GM19240 (cell line): ENCODE results near the gene PTGDR2.

Source experiments
- DNase-seq: peaks from one replicate; pipeline ENCODE4 v3.0.0; 2011; ENCODE audit warnings: low spot score; ENCODE audit not compliant: insufficient read length

The PTGDR2 gene

GRCh38 chr11:60855726-60856633, at the start of gene PTGDR2:
TSS of gene PTGDR2 (minus strand) at chr11:60855950. CDS start at chr11:60853722, 2,228 bp downstream.
- DNase-seq = no peak

DNA sequence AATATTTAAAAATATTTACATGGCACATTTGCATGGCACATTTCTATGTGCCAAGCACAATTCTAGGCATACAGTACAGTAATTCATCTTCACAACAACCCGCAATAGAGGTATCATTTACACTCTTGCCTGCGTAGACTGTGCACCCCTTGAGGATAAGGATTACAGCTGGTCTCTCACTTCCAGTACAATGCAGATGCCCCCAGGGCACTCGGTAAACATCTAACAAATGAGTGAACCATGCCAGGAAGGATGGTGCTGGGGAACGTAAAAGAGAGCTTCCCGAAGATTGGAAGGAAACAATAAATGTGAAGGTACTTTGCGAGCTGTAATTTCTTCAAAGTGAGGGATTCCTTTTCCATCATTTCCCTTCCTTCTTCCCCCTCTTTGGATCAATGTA, 49.3 kb upstream of the PTGDR2 start:
- no peak for DNase-seq

- no peak for DNase-seq
Measured at GRCh38 chr11:60902625-60903024, 46.9 kb upstream of the PTGDR2 start.

GRCh38 chr11:60900673-60901404, 45.1 kb upstream of the PTGDR2 start:
- DNase-seq = no peak

- DNase-seq = no peak
Measured at GRCh38 chr11:60899977-60900376, 44.2 kb upstream of the PTGDR2 start.

DNA sequence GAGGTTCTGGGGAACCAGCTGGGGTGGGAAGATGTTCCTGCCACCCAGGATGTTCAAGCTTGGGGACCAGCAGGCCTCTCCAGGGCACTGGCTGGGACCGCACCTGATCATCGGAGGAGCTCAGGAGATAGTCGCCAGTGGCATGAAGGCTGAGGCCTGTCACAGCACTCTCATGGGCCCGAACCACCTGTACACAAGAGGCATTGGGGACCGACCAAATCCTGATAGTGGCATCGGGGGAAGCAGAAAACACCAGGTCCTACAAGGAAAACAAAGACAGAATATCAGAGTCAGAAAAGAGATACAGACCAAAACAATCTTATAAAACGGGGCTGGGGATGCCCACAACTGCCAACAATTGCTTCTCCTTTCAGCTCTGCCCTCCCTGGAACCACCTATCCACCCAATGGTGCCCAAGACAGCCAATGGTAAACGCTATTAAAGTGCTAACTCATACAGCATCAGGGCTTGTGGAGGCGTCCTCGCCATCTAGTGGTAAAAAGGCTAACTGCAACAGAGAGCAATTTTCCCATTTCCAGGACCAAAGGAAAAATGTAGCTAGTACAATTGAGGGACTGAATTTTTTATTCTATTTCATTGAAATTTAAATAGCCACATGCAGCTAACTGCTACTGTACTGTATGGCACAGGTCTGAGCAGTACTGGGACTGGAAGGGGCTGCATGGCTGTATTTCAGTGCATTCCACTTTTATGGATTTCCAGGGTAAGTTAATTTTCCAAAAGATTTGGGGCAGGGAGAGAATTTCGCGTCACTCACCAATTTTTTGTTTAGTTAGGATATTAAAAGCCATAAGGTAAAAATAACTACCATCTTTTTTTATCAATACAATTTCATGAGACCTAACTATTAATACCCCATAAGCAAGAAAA, 43.5 kb upstream of the PTGDR2 start:
- DNase-seq = no peak

GRCh38 chr11:60897496-60897895, 41.7 kb upstream of the PTGDR2 start:
- DNase-seq = no peak

- no peak for DNase-seq
Measured at GRCh38 chr11:60895687-60896086, 39.9 kb upstream of the PTGDR2 start.

DNA sequence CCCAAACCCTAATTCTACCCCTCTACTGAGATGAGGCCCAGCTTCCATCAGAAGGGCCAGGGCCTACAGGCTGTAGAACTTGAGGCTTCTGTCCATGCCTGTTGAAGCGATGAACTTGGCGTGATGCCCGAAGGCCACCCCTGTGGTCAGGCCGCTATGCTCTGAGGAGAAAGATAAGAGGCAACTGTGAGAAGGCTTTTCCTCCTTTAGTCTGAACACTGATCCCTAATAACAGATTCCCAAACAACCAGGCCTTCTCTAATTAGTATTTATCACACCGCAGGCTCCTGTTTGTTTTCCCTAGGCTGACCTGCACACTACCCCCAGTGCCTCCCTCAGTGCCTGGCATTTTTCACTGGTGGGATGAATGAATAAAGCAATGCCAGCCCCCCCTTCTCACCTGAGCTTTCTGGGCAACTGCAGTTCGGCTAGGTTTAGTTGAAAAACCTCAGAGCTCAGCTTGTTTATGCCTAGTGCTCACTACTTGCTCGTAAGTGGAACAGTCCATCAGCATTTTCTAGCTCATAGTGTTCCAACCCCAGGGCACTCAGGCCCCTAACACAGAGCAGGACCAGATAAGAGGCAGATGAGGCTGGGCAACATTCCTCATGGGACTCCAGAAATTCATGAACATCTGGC, 35.5 kb upstream of the PTGDR2 start:
- DNase-seq = no peak

- DNase-seq = no peak
Measured at GRCh38 chr11:60890696-60891095, 34.9 kb upstream of the PTGDR2 start.

DNA sequence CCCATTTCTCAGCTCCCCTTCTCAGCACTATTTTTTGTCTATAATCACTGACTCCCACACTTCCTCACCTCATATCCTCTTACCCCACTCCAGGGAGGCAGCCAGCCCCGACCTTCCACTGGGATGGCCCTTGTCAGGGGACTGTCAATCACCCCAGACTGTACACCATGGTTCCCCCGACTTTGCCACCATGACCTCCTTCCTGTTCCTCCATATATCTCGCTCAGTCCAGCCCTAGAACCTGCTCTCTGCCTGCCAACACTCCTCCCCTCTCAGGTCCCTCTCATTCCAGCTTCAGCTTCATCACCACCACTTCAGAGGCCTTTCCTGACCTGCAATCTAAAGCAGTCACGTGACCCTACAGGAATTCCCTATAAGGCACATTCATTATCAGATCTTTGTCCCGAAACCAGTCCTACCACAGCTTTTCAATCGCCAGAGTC, 34.1 kb upstream of the PTGDR2 start:
- DNase-seq = no peak

DNA sequence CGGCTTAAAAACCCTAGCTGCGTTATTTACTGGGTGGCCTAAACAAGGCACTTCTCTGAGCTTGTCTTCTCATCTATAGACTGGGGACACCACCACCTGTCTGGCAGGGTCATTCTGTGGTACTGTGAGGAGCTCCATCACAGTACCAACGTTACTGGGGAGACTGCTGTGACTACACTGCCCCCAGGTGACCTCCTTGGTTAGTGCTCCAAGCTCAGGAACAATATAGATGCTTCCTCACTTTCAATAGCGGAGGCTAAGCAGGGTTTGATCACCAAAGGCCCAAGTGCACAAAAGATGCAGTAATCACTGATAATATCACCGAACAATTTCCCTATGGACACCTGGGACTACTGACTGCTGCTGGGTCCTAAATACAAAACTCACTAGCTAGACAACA, 31.8 kb upstream of the PTGDR2 start:
- DNase-seq = no peak

DNA sequence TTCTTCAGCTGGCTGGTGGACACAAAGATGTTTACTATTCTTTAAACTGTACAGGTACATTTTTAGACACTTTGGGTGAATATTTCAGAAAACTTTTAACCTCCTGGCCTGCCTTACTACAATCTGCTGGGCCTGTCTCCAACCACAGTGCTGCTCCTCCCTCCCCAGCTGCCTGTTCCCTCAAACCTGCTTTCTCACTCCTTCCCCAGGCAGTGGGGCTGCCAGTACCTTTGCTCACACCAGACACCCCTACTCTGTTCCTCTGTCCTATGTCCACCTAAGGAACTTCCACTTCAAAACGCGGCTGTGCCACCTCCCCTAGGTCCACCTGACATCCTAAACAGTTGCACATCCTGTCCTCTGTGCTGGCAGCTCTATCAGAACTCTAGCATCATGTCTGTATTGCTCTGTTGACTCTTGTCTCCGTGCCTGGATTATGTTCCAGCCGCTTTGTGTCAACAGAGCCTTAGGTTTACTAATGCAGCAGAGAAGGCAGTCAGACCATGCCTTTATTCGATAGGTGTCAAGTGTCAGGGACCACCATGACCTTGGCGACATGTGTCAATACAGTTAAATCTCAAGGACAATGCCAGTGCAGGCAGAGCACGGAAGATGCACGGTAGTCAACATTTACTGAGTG, 25.0 kb upstream of the PTGDR2 start:
- no peak for DNase-seq

GRCh38 chr11:60879971-60880588, 24.3 kb upstream of the PTGDR2 start:
- no peak for DNase-seq

DNA sequence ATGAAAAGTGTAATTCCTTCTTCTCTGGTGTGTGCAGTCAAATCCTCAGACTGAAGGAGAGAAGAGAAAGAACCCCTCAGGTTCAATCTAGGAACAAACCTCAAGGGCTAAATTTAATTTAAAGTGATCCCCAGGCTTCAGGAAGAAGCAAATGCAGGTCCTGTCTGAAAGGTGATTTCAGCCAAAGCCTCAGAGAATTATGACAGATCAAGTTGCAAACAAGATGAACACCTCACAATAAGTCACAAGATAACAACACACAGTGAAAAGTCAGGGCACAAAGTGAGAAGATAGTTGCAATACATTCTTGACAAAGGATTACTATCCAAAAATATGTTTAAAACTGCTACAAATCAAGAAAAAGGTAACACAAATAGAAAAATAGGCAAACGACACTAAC, 23.4 kb upstream of the PTGDR2 start:
- DNase-seq = no peak

GRCh38 chr11:60878245-60879101, 22.7 kb upstream of the PTGDR2 start:
- no peak for DNase-seq

DNA sequence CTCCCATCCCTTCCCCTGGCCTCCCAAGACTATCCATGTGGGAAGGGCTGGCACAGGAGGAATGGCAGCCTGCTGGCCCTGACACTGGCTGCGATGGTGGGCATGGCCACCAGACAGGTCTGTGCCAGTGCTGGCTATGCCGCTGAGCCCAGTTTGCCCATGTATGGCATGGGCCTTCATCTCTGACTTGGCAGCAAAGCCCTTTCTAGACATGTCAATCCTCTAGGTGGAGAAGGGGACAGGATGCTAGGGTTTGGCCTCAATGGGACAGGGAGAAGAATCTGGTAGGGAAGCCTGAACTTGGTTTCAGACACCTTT, 20.4 kb upstream of the PTGDR2 start:
- DNase-seq = no peak

DNA sequence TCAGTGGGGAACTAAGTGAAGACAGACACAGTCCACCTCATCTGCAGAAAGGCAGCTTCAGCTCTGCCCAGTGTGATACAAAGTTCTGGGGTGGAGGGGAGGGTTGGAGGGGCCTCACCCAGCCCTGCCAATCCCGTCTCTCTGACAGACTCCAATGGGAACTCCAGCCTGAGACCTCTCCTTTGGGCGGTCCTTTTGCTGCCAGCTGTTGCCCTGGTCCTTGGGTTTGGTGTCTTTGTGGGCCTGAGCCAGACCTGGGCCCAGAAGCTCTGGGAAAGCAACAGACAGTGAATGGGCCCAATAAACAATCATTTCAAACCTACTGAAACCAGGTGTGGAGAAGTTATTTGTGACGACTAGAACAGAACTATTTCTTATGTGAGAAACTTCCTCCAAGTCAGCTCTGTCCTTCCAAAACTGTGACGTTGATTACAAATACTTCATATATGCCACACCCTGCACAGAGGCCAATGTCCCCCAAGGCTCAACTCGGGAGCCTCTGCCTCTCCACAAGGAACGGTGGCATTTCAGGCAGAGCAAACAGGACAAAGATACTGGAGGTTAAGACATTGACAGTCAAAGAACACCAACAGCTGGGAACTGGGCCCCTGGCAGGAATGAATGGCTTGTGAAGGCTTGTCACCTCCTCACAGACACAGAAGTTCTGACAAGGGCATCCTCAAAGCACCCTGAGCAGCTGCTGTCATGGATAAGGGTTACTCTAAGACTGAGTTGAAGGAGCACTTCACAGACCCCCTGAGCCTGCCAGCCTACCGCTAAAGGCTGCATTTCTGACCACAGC, 19.8 kb upstream of the PTGDR2 start:
- no peak for DNase-seq
